EL (cell line): ENCODE results near the gene CSPG4.
A peak's percentile ranks its signal among the peaks of the same experiment; 100 is the strongest.
"Not testable (repeated sequence)": the region's sequence is repeated elsewhere in the genome, so short reads cannot be mapped to it uniquely, and the experiment has no call there.

Experiments used
- DNase-seq: peaks from one replicate; pipeline ENCODE4 v3.0.0-alpha.2; 2016

CSPG4 gene

DNA sequence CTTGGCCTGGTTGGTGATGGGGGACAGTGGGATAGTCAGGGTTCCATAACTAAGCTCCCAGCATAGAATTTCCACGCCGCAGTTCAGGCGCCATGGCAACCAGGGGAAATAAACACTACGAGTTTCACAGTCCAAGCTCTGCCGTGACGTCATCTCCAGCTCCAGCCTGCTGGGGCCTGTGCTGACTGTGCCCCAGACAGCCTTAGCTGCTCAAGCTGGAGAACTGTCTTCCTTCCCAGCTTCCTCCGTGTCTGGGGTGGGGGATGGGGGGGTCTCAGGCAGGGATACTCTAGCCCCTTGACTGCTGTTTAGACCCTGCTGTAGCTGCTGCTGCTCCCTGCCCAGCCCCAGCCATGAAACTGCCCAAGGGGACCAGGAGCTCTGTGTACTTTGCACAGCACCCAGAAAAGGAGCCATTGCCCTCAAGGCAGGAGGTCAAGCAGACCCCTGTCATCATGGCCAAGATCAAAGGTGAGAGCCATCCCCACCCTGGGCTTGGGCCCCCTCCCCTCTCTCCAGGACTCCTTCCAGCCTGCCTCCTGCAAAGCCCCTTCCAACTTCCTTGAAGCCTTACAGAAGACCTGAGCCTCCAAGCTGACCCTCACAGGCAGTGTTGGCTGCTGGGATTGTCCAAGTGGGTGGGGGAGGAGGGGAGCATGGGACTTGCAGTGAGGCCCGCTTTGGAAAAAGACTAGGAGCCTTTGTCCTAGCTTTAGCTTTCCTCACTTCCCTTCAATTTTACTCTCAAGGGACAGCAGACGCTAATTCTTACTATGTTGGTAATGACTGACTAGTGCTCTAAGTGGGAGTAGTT lies 11.4 kb upstream of the CSPG4 start:
- peak; percentile 87 for DNase-seq

DNA sequence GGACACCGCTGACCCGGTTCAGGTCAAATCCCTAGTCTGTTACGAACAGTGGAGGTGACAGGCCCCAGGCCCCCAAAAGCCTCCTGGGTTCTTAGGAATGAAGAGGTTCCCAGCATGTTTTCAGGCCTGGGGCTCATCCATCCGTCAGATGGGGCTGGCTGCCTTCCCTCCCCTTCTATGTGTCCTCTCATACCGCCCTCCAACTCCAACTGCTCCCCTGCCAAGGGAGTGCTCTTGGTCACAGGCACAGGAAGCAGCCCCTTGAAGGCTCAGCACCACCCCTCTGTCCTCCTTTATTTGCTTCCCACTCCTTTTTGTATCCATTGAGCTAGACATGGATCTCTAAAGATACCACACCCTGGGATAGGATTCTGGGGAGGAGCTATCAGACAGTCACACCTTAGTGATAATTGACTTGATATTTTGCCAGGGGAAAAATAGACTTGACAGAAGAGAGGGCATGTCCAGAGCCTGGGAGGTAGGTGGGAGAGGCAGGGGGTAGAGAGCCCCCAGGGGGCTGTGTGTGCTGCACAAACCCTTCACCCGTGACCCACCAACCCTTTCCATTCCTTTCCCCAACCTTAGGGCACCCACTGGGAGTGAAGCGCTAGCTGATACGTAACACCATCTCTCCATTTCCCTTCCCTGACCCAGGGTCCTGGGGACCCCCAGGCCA lies 10.7 kb upstream of the CSPG4 start:
- DNase-seq = no peak

DNA sequence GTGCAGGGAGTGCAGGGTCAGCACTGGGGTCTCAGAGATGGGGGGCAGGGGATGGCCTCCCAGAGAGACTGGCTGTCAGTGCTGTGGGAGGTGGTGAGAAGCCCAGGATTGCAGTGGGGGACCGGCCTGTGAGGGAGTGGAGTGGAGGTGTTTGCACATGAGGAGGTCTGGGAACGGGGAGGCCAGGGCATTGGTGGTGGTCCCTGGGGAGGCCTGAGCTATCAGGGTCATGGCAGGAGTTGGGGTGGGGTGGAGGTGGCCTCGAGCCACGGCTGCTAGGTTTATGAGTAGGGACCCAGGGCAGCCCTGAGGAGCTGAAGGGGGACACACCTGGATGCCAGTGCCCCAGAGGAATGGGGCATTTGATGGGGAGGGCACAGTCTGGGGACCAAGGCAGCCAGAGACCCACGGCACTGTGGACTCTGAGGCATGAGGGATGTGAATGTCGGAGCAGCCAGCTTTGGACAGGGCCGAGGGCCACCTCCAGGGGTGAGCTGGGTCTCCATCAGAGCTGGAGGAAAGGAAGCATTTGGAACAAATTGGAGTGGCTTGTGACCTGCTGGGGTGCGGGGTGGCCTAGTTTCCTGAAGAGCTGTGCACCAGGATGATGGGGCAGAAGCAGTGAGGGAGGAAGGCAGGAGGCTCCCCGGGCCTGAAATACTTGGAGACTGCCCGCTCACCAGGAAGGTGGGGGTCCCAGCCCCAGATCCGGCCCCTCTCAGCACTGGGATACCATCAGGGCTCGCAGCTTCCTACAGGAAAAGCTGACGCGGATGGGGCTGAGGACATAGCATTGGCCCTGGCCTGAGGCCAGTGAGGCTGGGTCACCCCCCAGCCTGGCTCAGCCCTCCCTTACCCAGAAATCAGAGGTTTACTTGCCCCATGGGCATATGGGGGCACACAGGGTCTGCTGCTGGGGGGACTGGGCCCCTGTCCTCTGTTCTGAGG lies 9.5 kb upstream of the CSPG4 start:
- no peak for DNase-seq

DNA sequence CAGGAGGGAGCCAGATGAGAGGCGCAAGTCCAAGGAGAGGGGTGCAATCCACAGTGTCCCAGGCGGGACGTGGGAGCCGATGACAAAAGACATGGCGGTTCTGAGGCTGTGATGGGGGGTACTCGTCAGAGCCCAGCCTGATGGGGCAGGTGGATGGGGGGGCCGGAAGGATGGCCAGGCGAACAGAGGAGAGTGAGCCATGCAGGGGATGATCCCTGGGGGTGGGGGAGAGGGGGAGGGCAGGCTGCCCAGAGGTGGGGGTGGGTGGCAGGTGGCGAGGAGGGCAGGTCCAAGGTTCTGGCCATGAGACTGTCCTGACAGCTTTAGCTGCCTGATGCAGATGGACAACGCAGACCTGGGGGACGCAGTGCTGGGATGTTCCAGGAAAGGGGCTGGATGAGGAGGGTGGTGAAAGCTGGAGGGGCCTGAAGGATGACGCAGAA lies 8.9 kb upstream of the CSPG4 start:
- no peak for DNase-seq

DNA sequence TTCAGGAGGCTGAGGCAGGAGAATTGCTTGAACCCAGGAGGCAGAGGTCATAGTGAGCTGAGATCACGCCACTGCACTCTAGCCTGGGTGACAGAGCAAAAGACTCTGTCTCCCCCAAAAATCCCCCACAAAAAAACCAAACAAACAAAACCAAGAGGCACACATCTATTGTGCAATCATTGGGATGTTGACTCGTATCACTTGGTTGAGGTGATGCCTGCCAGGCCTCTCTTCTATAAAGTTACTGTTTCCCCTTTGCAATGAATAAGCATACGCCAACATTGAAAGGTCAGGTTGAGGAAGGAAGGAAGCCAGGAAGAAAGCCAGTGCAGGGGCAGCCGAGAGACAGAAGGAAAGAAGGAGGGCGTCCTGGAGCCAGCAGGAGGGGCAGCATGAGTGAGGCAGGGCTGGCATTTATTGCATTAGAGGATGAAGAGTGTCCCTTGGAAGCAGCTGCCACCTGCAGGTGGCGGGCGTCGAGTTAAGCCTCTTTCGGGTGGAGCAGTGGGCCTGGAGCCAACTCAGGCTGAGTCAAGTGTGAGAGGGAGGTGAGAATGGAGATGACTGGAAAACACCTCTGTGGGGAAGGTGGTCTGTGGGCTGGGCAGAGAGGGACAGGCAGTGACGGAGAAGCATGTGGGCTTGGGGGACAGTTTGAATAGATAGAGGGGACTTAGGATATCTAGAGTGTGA lies 8.3 kb upstream of the CSPG4 start:
- no peak for DNase-seq

DNA sequence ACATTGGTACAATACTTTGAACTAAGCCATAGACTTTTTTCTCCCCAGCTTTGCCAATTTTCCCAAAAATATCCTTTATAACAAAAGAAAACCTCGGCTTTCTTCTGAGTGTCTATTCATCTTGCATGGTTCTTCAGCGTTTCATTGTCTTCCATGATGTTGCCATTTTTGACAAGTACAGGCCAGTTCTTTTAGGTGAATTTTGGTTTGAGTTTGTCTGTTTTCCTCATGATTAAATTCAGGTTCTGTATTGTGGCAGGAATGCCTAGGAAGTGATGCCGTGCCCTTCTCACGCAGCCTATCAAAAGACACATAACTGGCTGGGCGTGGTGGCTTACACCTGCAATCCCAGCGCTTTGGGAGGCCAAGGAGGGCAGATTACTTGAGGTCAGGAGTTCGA lies 7.6 kb upstream of the CSPG4 start:
- no peak for DNase-seq

DNA sequence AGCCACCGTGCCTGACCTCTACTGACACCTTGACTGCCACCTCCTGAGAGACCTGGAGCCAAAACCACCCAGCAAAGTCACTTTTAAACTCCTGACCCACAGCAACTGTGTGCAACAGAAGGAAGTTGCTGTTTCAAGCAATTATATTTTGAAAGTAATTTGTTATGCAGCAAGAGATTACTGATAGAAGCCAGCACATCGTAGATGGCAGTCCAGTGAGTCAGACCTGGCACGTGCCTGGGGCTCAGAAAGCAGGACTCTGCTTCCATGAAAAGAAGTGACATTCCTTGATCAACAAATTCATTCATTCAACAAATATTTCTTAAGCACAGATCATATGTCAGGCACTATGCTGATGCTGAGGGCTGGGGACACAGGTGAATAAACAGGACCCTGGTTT lies 5.7 kb upstream of the CSPG4 start:
- DNase-seq = peak; percentile 86

DNA sequence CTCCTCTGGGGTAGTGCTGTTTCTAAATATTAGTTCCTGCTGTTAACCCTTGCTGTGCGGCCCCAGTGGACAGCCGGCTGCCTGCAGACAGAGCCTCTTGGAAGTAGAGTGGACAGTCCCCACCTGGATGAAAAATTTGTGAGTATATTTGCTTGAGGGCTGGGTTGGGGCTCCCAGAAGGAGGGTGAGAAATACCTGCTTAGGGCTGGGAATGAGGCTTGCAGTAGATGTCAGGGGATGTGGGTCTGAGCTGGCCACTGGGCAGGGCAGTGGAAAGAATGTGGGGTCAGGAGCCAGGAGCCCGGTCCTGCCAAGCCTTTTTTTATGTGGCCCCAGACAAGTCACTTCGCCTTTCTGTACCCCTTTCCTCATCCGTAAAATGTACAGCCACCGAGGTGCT lies 4.4 kb upstream of the CSPG4 start:
- not testable (repeated sequence) for DNase-seq

DNA sequence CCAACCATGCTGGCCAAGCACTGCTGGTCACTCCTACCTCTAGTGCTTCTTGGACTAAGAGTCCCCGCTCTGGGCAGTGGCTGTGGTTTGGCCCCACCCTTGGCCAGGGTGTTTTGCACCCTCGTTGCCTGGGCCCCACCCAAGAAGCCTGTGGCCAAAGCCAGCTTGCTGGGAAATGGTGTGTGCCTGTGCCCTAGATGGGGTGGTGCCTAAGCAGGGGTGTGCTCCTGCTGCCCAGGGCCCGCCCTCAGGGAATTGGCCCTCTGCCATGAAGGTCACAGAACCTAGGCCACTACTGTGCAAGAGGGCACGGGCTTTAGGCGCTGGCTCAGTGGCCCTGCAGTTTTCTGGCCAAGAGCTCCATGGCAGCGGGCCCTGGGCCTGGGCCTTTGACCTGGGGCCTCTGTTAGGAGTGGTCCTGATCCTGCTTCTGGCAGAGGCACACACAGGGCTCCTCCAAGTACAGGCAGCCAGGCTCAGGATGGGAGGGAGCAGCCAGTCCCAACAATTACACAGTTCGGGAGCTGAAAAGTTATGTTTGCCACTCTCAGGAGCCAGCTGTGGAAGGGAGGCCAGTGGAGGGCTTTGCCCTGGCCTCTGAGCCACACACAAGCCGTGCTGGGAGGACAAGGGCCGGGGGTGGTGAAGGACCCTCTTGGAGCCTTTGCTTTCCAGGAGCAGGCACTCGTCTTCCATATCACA lies 3.8 kb upstream of the CSPG4 start:
- not testable (repeated sequence) for DNase-seq

DNA sequence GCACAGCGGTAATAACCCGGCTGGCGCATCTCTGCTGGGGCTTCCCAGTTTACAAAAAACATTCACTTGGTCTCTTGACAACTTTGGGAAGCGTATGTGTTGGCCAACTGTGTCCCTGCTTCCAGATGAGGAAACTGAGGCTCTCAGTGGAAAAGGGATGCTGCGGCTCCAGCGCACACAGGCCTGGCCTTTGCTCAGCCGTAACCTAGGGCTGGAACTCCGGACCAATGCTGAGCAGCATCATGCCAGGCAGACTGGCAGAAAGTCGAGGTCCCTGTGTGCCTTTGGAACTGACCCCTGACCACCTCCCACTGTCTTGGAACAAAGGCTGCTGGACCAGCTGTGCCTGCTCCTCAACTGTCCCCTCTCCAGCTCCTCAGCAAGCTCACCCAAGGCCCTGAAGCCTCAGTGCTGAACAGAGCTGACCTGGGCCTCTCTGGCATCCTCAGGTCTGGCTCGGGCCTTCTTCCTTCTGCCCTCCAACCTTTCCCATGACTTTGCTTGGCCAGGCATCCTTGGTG lies 2.7 kb upstream of the CSPG4 start:
- not testable (repeated sequence) for DNase-seq

DNA sequence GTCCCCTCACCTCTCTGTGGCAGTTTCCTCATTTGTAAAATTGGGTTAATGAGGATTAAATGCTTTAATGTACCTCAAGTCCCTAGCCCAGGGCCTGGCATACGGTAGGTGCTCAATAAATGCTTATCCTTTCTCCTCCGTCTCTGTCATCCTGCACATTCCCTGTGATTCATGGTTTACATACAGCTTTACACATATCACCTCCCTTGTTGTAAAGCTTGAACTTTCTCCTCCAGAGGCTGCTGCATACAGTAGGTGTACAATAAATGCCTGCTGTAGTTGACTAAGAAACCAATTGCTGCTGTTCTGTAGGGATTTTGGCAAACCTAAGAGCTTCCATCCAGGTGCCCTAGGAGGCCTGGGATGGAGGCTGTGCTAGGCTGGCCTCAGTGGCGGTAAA lies 1.5 kb upstream of the CSPG4 start:
- DNase-seq = no peak

DNA sequence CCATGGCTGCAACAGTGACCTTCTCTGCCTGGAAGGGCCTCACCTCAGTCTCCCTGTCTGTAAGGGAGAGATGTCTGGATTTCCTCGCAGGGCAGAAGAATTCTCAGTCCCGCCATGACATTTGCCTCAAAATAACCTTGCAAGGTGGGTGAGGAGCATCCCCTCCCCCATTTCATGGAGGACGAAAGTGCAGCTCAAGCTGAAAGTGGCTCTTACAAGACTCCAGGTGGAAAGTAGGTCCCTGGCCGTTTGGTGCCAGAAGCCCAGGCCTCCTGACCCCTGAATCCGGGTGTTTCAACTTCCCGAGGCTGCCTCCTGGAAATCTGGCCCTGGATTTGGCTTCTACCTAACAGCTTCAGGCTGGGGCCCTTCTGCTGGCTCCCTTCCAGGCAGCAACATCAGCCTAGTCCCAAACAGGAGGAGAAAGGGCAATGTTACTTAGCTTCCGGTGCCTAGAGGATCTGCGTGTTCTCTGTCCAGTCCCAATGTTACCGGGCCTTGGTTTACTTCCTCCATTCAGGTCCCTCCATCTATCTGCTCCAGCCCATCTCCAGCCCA lies 769 bp upstream of the CSPG4 start:
- DNase-seq = peak; percentile 47

DNA sequence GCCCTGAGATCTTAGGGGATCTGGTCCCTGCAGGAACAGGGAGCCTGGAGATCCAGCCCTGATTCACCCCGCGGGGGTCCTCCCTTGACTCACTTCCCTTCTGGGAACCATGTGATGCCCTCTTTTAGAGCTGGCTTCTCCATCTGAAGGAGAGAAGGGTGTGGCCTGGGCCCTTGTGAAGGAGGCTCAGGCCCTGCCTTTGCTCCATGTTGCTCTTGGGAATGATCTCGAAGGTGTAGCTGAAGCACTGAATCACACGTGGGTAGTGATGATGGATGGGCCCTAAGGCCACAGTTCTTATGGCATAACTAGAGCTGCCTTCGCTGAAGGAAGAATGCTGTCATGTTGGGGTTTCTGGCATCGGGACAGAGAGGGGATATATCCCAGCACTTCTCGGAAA lies 1.2 kb downstream of the CSPG4 start:
- DNase-seq = peak; percentile 77

DNA sequence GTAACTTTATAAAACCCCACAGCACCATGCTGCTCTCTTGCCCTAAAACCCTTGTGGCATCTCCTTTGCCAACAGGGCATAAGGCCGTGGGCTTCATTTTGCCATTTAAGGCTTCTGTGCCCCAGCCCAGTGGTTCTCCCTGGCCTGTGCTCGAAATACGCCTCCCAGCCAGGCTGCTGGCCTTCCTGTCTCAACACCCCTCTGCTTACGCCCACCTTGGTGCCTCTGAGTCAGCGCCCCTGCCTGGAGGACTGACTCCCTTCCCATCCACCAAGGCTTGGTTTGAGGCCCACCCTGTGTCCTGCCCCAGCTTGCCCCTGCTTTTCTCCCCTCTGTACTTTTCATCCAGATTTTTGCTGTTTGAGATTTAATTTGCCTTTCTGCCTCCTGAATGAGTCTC lies 1.8 kb downstream of the CSPG4 start:
- DNase-seq = not testable (repeated sequence)

DNA sequence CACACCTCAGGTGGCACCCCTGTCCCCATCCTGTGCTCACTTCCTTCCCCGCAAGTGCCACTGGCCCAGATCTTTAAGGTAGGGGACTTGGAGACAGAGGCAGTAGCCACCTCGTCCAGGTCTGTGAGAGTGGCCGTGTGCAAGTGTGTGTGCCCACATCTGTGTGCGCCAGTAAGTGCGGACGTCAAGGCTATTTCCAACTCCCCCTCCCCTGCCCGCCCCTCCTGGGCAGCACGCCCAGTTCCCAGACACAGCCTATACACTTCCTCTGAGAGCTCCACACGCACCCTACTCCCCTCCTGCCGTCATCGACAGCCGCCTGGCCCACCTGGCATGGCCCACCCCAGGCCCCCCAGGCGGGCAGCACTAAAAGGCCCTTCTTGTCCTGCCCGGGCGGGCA lies 3.2 kb downstream of the CSPG4 start:
- DNase-seq = not testable (repeated sequence)

DNA sequence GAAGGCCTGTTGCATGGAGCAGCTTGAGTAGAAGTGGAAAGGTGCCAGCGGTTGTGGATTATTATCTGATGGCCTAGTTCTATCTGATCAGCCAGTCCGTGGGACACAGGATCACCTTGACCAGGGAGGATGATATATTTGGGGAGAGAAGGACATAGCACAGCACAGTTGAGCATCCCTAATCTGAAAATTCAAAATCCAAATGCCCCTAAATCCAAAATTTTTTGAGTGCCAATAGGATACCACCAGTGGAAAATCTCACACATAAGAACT lies 6.0 kb downstream of the CSPG4 start:
- DNase-seq = no peak

DNA sequence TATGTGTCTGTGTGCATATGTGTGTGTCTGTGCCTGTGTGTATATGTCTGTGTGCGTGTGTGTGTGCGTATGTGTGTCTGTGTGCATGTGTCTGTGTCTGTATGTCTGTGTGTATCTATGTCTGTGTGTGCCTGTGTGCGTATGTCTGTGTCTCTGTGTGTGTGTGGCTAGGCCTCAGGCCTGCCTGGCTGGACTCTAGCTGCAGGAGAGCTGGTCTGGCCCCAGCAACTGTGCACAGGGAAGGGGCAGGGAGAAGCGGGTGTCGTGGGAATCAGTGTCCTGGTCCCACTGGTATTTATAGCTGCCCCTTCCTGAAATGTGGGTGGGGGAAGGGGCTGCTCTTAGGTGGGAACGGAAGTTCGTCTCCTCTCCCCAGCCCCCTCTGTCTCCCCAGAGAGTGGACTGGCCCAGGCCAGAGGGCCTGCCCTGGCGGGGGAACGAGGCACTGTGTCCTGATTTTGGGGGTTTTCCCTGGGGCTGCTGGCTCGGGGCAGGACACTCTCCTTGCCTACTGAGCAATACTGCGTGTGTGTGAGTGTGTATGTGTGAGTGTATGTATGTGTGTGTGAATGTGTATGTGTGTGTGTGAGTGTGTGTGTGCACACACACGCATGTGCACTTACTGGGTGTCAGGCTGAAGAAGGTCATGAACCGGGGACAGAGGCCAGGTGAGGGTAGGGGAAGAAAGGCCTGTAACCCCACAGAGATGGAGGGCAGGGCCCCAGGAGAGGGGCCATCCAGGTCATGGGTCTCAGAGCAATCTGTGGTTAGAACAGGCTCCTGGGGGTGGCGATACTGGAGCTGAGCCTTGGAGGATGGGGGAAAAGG lies 6.6 kb downstream of the CSPG4 start:
- DNase-seq = no peak

DNA sequence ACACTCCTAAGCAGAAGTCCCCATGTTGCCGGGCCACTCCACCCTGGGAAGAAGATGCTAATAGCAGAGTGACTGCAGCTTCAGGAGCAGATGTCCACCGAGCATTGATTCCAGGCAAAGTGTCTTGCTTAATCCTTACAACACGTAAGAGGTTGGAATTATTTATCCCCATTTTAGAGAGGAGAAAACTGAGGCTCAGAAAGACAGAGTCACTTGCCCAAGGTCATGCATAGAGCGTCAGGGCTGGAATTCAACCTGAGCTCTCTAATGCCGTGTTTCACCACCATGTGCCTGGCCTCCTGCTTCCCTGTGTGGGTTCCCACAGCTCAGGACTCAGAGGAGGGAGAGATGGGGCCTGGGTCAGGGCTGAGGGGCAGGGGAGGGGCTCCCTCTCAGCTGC lies 7.3 kb downstream of the CSPG4 start:
- DNase-seq = not testable (repeated sequence)

DNA sequence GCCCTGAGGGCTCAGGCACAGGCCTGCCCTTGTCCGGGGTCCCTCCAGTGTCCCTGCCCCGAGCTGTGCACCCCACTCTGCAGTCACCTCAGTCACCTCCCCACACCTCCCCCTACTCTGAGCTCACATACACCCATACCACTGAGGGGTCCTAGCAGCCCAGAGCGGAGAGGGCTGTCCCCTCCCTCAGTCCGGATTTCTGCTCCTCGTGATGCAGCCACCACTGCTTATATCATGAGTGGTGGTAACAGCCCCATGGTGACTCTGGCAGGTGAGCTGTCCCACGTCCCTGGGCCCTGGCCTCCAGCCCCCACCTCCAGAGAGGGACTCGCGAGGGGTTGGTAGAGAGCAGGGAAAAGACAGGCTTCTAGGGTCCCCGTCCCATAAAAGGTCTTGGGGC lies 8.0 kb downstream of the CSPG4 start:
- DNase-seq = no peak

DNA sequence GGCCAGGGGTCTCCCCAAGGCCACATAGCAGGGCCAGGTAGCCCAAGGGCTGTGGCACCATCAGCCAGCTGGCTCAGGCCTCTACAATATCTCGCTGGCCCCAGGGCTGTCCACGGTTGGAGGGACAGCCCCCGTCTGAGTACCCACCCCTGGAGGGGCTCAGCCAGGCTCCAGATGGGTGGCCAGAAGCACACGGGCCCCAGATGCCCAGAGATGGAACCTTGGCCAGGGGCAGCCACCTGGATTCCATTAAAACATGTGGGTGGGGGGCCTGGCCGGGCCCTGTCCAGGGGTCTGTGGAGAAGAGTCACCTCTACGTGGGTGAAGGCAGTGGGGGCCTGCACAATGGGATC lies 8.4 kb downstream of the CSPG4 start:
- no peak for DNase-seq
